Measurements from ENCODE around the gene CCL26. TPM values are rescaled to one million over a fixed set of nuclear protein-coding genes. Genes with fewer than 3 reads are reported as not detected.

Gene CCL26
- total and polyA plus RNA-seq, 9 of the 15 experiments (the other 6 are each of a cell fraction or from before 2014, with no cell fraction given) = 2.3 to 26.8 (median 8.4) TPM

DNA sequence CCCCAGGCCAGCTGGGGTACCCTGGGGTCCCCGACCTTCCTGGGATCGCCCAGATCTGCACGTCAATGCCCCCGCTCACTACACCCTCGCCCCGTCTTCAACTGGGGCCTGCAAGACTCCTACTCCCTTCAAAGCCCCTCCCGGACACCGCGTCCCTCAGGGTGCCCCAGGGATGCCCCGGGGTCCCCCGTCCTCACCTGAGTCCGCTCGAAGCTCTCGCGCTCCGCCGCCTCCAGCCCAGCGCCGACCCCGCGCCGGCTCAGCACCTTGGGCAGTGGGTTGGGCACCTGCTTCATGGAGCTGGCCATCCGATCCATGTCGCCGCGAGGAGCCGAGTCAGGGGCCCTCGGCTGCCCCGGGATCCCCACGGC is 33.4 kb downstream of the CCL26 start, which contains the start of gene HIP1 (continued):
- no peak for TF ChIP-seq ZNF518B (CRISPR knock-in tag; IDR thresholded peaks at IDR 0.05)
- TF ChIP-seq SIRT6 (IDR thresholded peaks at IDR 0.05; ENCODE audit: low read depth, low read length) = no peak
- TF ChIP-seq ZNF431 (CRISPR knock-in tag; IDR thresholded peaks at IDR 0.05) = no peak
- TF ChIP-seq SMARCB1 (IDR thresholded peaks at IDR 0.05; ENCODE audit: insufficient read length, low read depth) = no peak
- no peak for TF ChIP-seq ARNT (IDR thresholded peaks at IDR 0.05)
- no peak for TF ChIP-seq MBD1 (CRISPR knock-in tag; IDR thresholded peaks at IDR 0.05)
- TF ChIP-seq, protein P1, sequence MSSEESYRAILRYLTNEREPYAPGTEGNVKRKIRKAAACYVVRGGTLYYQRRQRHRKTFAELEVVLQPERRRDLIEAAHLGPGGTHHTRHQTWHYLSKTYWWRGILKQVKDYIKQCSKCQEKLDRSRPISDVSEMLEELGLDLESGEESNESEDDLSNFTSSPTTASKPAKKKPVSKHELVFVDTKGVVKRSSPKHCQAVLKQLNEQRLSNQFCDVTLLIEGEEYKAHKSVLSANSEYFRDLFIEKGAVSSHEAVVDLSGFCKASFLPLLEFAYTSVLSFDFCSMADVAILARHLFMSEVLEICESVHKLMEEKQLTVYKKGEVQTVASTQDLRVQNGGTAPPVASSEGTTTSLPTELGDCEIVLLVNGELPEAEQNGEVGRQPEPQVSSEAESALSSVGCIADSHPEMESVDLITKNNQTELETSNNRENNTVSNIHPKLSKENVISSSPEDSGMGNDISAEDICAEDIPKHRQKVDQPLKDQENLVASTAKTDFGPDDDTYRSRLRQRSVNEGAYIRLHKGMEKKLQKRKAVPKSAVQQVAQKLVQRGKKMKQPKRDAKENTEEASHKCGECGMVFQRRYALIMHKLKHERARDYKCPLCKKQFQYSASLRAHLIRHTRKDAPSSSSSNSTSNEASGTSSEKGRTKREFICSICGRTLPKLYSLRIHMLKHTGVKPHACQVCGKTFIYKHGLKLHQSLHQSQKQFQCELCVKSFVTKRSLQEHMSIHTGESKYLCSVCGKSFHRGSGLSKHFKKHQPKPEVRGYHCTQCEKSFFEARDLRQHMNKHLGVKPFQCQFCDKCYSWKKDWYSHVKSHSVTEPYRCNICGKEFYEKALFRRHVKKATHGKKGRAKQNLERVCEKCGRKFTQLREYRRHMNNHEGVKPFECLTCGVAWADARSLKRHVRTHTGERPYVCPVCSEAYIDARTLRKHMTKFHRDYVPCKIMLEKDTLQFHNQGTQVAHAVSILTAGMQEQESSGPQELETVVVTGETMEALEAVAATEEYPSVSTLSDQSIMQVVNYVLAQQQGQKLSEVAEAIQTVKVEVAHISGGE (CRISPR knock-in tag; IDR thresholded peaks at IDR 0.05) = no peak
- TF ChIP-seq POLR2G (IDR thresholded peaks at IDR 0.05; ENCODE audit: low read depth, low read length) = peak; percentile 9; the same call in 1 of the 2 replicates
- no peak for TF ChIP-seq XRCC3 (IDR thresholded peaks at IDR 0.05)
- TF ChIP-seq TEAD2 (tag; IDR thresholded peaks at IDR 0.05) = no peak
- TF ChIP-seq ZNF239 (CRISPR knock-in tag; IDR thresholded peaks at IDR 0.05) = no peak
- TF ChIP-seq ZNF354B (CRISPR knock-in tag; IDR thresholded peaks at IDR 0.05) = no peak
- TF ChIP-seq HNRNPK (IDR thresholded peaks at IDR 0.05; ENCODE audit: low read depth, low read length, poor library complexity, severe bottlenecking) = no peak
- TF ChIP-seq ZBTB7A (IDR thresholded peaks at IDR 0.05; ENCODE audit: borderline replicate concordance, control insufficient read depth, low read depth, low read length) = no peak
- no peak for TF ChIP-seq GTF2F1 (IDR thresholded peaks at IDR 0.05; ENCODE audit: low read depth, low read length)
- TF ChIP-seq RHOXF2B (CRISPR knock-in tag; conservative IDR thresholded peaks at IDR 0.05) = no peak
- no peak for TF ChIP-seq SFPQ (IDR thresholded peaks at IDR 0.05; ENCODE audit: low read depth, low read length)
- TF ChIP-seq NELFE (IDR thresholded peaks at IDR 0.05; ENCODE audit: insufficient read depth, insufficient read length) = no peak
